Endothelial cell (in vitro differentiated cells): ENCODE data around the gene POLA1. TPM values are rescaled to one million over a fixed set of nuclear protein-coding genes. Genes with fewer than 3 reads are reported as not detected.

ENCODE experiments used
- DNase-seq: peaks from one replicate; pipeline ENCODE4 v3.0.0; 2021; ENCODE audit warnings: low spot score
- H3K27ac Mint-ChIP-seq: one replicate; pipeline ENCODE4 v1.8.0; 2021; ENCODE audit warnings: mixed read lengths, inconsistent platforms; ENCODE audit not compliant: unreplicated experiment
- H3K27me3 Mint-ChIP-seq: one replicate; pipeline ENCODE4 v1.8.0; 2021; ENCODE audit warnings: mild to moderate bottlenecking, moderate library complexity, mixed read lengths, inconsistent platforms; ENCODE audit not compliant: unreplicated experiment
- H3K36me3 Mint-ChIP-seq: one replicate; pipeline ENCODE4 v1.8.0; 2021; ENCODE audit warnings: mild to moderate bottlenecking, low read depth, mixed read lengths, inconsistent platforms; ENCODE audit not compliant: unreplicated experiment
- H3K4me1 Mint-ChIP-seq: one replicate; pipeline ENCODE4 v1.8.0; 2021; ENCODE audit warnings: mild to moderate bottlenecking, mixed read lengths, inconsistent platforms; ENCODE audit not compliant: unreplicated experiment
- H3K4me3 Mint-ChIP-seq: one replicate; pipeline ENCODE4 v1.8.0; 2021; ENCODE audit warnings: mild to moderate bottlenecking, mixed read lengths, inconsistent platforms; ENCODE audit not compliant: unreplicated experiment
- H3K9me3 Mint-ChIP-seq: one replicate; pipeline ENCODE4 v1.8.0; 2021; ENCODE audit warnings: mixed read lengths, inconsistent platforms; ENCODE audit not compliant: unreplicated experiment
- total RNA-seq: library from RNA; stranded (reverse); fragmentation: NEBNext Ultra II Directional; extraction: Animal tissue kit (Norgen Biotek cat#: 25700); gene quantifications from one replicate; pipeline ENCODE4 v1.2.1, GENCODE V29; 2021; ENCODE audit not compliant: unreplicated experiment
- TF ChIP-seq, protein P1 (sequence below): fragments of 200-600 bp; sonication (generic); IDR thresholded peaks from one replicate; pipeline ENCODE4 v1.5.0; 2021; ENCODE audit warnings: antibody characterized with exemption; ENCODE audit not compliant: unreplicated experiment

Gene POLA1
- total RNA-seq, 1 donor from 2014 or later = 12.9 TPM

DNA sequence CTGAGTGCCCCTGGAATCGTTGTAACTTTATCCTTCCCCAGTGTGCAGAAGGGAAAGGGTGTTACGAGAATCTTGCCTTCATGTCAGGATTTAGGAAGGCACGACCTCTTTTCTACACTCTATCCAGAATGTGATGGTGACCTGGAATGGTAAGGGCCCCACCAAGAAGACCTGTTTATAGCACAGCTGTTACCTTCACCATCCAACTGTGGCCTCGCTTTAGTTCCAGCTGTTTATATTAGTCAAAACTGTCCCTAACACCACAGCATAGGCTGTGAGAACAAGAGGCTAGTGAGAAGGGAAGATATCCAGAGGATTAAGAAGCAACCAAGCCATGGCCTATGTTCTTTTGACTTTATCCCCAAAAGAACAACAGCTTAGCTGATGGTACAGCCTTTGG, 294.0 kb downstream of the POLA1 start:
- no peaks in the 10 kb centered on the region for H3K9me3 Mint-ChIP-seq
- TF ChIP-seq, protein P1, sequence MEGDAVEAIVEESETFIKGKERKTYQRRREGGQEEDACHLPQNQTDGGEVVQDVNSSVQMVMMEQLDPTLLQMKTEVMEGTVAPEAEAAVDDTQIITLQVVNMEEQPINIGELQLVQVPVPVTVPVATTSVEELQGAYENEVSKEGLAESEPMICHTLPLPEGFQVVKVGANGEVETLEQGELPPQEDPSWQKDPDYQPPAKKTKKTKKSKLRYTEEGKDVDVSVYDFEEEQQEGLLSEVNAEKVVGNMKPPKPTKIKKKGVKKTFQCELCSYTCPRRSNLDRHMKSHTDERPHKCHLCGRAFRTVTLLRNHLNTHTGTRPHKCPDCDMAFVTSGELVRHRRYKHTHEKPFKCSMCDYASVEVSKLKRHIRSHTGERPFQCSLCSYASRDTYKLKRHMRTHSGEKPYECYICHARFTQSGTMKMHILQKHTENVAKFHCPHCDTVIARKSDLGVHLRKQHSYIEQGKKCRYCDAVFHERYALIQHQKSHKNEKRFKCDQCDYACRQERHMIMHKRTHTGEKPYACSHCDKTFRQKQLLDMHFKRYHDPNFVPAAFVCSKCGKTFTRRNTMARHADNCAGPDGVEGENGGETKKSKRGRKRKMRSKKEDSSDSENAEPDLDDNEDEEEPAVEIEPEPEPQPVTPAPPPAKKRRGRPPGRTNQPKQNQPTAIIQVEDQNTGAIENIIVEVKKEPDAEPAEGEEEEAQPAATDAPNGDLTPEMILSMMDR = no peak

DNA sequence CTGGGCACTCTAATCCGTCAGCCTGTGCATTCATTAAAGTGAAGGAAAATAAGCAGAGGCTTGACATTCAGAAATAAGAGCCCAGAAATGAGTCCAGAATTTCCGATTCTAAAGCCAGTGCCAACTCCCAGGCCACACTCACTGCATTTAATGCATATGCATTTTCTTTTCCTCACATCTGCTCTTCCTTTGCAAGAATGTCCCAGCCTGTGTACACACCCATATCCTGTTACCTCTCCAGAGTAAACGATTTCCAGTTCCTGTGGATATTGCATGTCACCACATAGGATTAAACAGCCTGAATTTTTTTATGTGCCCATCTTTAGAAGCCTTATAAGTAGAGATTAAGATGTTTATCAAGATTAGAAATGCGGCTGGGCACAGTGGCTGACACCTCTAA, 294.6 kb downstream of the POLA1 start:
- no peak overlapping the region for H3K27ac Mint-ChIP-seq
- no peak for DNase-seq
- H3K36me3 Mint-ChIP-seq = no peaks in the 10 kb centered on the region
- peaks cover 2% of the 10 kb centered on the region for H3K27me3 Mint-ChIP-seq
- no peak overlapping the region for H3K4me3 Mint-ChIP-seq
- TF ChIP-seq, protein P1 = no peak
- no peaks in the 10 kb centered on the region for H3K9me3 Mint-ChIP-seq
- no peaks in the 10 kb centered on the region for H3K4me1 Mint-ChIP-seq

More for the DNA sequence above, 294.0 kb downstream of the POLA1 start:
- Mint-ChIP-seq H3K27ac (no peak overlapping the region), H3K4me3 (no peak overlapping the region), H3K4me1 (no peaks in the 10 kb centered on the region), H3K36me3 (no peaks in the 10 kb centered on the region), H3K27me3 (peaks cover 2% of the 10 kb centered on the region)
- DNase-seq = no peak

DNA sequence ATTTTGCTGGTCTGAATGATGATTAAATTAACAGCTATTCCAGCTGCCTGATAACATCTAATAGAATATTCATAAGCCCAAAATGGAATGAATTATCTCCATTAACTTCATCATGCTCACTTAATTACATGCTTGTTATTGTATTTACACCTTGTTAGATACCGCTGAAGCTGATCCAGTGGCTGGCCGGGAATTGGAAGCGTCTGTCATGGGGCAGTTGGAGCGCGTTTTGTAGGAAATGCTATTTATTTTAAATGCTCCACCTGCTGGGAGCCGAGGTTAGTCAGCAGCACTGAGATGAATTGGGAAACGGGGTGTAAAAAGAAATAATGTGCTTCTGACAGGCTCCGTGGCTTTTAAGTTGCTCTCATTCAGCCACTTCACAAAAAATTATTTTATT, 296.8 kb downstream of the POLA1 start:
- no peaks in the 10 kb centered on the region for H3K36me3 Mint-ChIP-seq
- peaks cover 5% of the 10 kb centered on the region for H3K4me1 Mint-ChIP-seq
- TF ChIP-seq, protein P1 = no peak
- DNase-seq = no peak
- H3K4me3 Mint-ChIP-seq = no peak overlapping the region
- no peaks in the 10 kb centered on the region for H3K9me3 Mint-ChIP-seq
- peaks cover 2% of the 10 kb centered on the region for H3K27me3 Mint-ChIP-seq
- no peak overlapping the region for H3K27ac Mint-ChIP-seq

DNA sequence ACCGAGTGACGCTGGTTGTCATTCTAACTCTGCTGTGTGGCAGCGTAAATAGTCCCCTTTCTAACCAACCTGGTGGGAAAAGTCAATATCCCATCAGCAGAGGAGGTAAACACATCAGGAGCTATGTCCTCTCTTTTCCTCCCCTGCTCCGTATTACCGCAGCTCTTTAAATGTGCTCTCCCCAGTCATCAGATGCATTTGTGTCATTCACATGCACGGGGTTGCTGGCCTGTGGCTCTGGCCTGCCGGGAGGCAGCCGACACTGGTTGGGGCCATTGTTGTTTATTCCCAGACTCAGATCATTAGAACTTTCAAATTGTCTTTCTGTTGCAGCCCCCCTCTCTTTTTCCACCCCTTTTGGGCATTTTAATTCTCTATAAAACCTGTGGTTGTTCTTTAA, 300.2 kb downstream of the POLA1 start:
- no peak for DNase-seq
- no peaks in the 10 kb centered on the region for H3K9me3 Mint-ChIP-seq
- H3K27me3 Mint-ChIP-seq = peaks cover 2% of the 10 kb centered on the region
- peaks cover 4% of the 10 kb centered on the region for H3K36me3 Mint-ChIP-seq
- TF ChIP-seq, protein P1 = no peak
- H3K4me1 Mint-ChIP-seq = peaks cover 5% of the 10 kb centered on the region
- H3K27ac Mint-ChIP-seq = no peak overlapping the region
- H3K4me3 Mint-ChIP-seq = no peak overlapping the region

DNA sequence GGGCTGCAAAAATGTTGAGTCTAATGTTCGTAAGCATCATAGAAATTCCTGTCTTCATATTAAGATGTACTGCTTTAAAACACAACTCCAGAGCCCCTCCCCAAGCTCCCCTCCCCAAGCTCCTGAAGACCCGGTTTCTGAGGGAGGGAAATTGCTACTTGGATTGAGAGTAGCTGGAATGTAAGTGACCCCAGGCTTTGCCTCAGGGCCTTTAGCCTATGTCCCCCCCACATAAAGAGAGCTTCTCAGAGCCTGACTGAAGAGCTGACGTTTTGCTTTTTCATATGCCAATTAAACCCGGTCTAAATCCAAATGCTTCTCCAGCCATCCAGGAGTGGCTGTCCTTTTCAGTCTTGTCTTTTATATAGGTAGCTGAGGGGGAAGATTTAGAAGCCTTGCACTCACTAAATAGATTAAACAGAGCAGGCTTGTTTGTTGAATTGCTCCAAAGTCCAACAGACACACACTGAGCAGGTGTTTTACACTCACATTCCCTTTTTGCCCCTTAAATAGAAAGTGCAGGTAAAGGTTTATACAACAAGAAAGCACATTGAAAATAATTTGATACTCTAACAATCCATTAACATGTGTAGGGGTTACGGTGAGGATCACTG, 302.5 kb downstream of the POLA1 start:
- Mint-ChIP-seq H3K4me1 (peaks cover 5% of the 10 kb centered on the region), H3K4me3 (no peak overlapping the region), H3K36me3 (peaks cover 4% of the 10 kb centered on the region), H3K27ac (no peak overlapping the region), H3K9me3 (no peaks in the 10 kb centered on the region), H3K27me3 (no peaks in the 10 kb centered on the region)
- DNase-seq = no peak
- TF ChIP-seq, protein P1 = no peak
